HEK293 (cell line): ENCODE results near the gene APBA1.

Experiments
- MYNN ChIP-seq: fragments of 450-650 bp; formaldehyde crosslinking; IDR thresholded peaks from 2 replicates; pipeline ENCODE4 v1.5.1; 2016; ENCODE audit warnings: missing biosample characterization, missing genetic modification characterization, borderline replicate concordance
- TF ChIP-seq, protein P1 (sequence below): fragments of 450-650 bp; formaldehyde crosslinking; IDR thresholded peaks from 2 replicates; pipeline ENCODE4 v1.5.1; 2016; ENCODE audit warnings: missing biosample characterization, missing genetic modification characterization
- TF ChIP-seq, protein P2 (sequence below): fragments of 450-650 bp; formaldehyde crosslinking; IDR thresholded peaks from 2 replicates; pipeline ENCODE4 v1.5.1; 2016; ENCODE audit warnings: missing biosample characterization, missing genetic modification characterization, low read depth

- TF ChIP-seq, protein P1, sequence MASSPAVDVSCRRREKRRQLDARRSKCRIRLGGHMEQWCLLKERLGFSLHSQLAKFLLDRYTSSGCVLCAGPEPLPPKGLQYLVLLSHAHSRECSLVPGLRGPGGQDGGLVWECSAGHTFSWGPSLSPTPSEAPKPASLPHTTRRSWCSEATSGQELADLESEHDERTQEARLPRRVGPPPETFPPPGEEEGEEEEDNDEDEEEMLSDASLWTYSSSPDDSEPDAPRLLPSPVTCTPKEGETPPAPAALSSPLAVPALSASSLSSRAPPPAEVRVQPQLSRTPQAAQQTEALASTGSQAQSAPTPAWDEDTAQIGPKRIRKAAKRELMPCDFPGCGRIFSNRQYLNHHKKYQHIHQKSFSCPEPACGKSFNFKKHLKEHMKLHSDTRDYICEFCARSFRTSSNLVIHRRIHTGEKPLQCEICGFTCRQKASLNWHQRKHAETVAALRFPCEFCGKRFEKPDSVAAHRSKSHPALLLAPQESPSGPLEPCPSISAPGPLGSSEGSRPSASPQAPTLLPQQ (tag by site-specific recombination) = no peak
- no peak for TF ChIP-seq MYNN (tag by site-specific recombination)
- TF ChIP-seq, protein P2, sequence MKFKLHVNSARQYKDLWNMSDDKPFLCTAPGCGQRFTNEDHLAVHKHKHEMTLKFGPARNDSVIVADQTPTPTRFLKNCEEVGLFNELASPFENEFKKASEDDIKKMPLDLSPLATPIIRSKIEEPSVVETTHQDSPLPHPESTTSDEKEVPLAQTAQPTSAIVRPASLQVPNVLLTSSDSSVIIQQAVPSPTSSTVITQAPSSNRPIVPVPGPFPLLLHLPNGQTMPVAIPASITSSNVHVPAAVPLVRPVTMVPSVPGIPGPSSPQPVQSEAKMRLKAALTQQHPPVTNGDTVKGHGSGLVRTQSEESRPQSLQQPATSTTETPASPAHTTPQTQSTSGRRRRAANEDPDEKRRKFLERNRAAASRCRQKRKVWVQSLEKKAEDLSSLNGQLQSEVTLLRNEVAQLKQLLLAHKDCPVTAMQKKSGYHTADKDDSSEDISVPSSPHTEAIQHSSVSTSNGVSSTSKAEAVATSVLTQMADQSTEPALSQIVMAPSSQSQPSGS = no peak
Measured at GRCh38 chr9:69444791-69445190, 227.4 kb downstream of the APBA1 start.
